Esophagus squamous epithelium (tissue), 5 donors: ENCODE data around the gene ILKAP. TPM values are rescaled to one million over a fixed set of nuclear protein-coding genes. Genes with fewer than 3 reads are reported as not detected.
"Not testable (repeated sequence)": the region's sequence is repeated elsewhere in the genome, so short reads cannot be mapped to it uniquely, and the experiment has no call there.

Experiments used
- DNase-seq: peaks from one replicate; lab custom pipeline; 2025; lab: John Stamatoyannopoulos, UW
- H3K27ac ChIP-seq, 4 donors: fragments of 200-600 bp; sonication (generic); one replicate each; pipeline ENCODE4 v1.5.1; 2016 to 2019; ENCODE audit warnings: mild to moderate bottlenecking in 1 of 4
- H3K27me3 ChIP-seq, 4 donors: fragments of 200-600 bp; sonication (generic); 1 replicate in 3 of 4; 2 replicates in 1 of 4; pipeline versions ENCODE4 v1.5.1 to v1.6.0; 2017 to 2021; ENCODE audit warnings: antibody characterized with exemption in 1 of 4
- H3K36me3 ChIP-seq, 3 donors: fragments of 200-600 bp; sonication (generic); one replicate each; pipeline ENCODE4 v1.5.1; 2016 to 2019
- H3K4me1 ChIP-seq, 3 donors: fragments of 200-600 bp; sonication (generic); one replicate each; pipeline ENCODE4 v1.5.1; 2017 to 2019
- H3K4me3 ChIP-seq, 4 donors: fragments of 200-600 bp; sonication (generic); 1 replicate in 3 of 4; 2 replicates in 1 of 4; pipeline ENCODE4 v1.5.1; 2016 to 2019; ENCODE audit warnings: mild to moderate bottlenecking in 2 of 4, moderate library complexity in 1 of 4
- H3K9me3 ChIP-seq, 3 donors: fragments of 200-600 bp; sonication (generic); one replicate each; pipeline ENCODE4 v1.5.1; 2016 to 2019
- CTCF ChIP-seq, 6 experiments: fragments of 450-650 bp in 4 of 6; fragments of 200-600 bp in 2 of 6; sonication (generic) in 2 of 6; IDR thresholded peaks; one replicate each; pipeline ENCODE4 v1.5.1; 2016 to 2019; ENCODE audit warnings: antibody characterized with exemption in 6 of 6, mild to moderate bottlenecking in 4 of 6, moderate library complexity in 4 of 6
- POLR2A ChIP-seq, 4 donors: fragments of 450-650 bp; IDR thresholded peaks; one replicate each; pipeline ENCODE4 v1.6.1; 2017; ENCODE audit warnings: antibody characterized with exemption in 4 of 4, mild to moderate bottlenecking in 4 of 4, moderate library complexity in 3 of 4
- WGBS, 2 donors: methylation state at CpG; one replicate each; pipeline ENCODE4 v1.1.5; 2018; 5-methylcytosine and 5-hydroxymethylcytosine counted together
- intact Hi-C: fragments of 100-400 bp; cut with DNase I; formaldehyde crosslinking; loops from one replicate; pipeline ENCODE4 v1.15.0; 2022
- total RNA-seq, 4 donors: library from RNA; depleted of rRNA; stranded (reverse); fragments of >200 nt; gene quantifications; one replicate each; pipeline ENCODE4 v1.1.0, GENCODE V29; 2016
- donor health status: DM: yes; HTN: yes; CAD: no.

The ILKAP gene
- total RNA-seq, 4 donors from 2014 or later, result 13.3 to 38.3 (median 20.7) TPM

- intact Hi-C loops, result no loop called here
- Histone ChIP-seq H3K27ac (peak overlapping the region in 2 of 4 donors; percentile 49 to 75), H3K9me3 (no peaks in the 10 kb centered on the region), H3K4me1 (peaks cover 13 to 27% (median 18%) of the 10 kb centered on the region in 3 donors), H3K36me3 (peaks cover 13 to 98% (median 28%) of the 10 kb centered on the region in 3 donors), H3K27me3 (no peaks in the 10 kb centered on the region), H3K4me3 (no peak overlapping the region)
- 95 to 96% methylated on average over 9 of the region's 9 CpGs for WGBS, 2 donors
- TF ChIP-seq POLR2A (IDR thresholded peaks at IDR 0.05) (no peak), CTCF (IDR thresholded peaks at IDR 0.05) (no peak)
- no peak for DNase-seq
Observed at GRCh38 chr2:238171575-238172187, 31.8 kb downstream of the ILKAP start.

GRCh38 chr2:238171072-238171431, 32.4 kb downstream of the ILKAP start:
- H3K4me3 ChIP-seq, intact Hi-C loops, H3K9me3 ChIP-seq, DNase-seq, H3K27me3 ChIP-seq: not testable (repeated sequence)
- Histone ChIP-seq H3K36me3 (peaks cover 13 to 96% (median 28%) of the 10 kb centered on the region in 3 donors), H3K27ac (peak overlapping the region in 3 of 4 donors; percentile 49 to 75 (median 58)), H3K4me1 (peaks cover 13 to 27% (median 18%) of the 10 kb centered on the region in 3 donors)
- WGBS, 2 donors, result 76 to 77% methylated on average over 5 of the region's 5 CpGs

GRCh38 chr2:238170386-238171071, 33.0 kb downstream of the ILKAP start:
- TF ChIP-seq POLR2A (IDR thresholded peaks at IDR 0.05) (no peak), CTCF (IDR thresholded peaks at IDR 0.05) (no peak)
- 77 to 88% methylated on average over 12 to 16 of the region's 21 CpGs for WGBS, 2 donors
- Histone ChIP-seq H3K4me1 (peaks cover 13 to 27% (median 18%) of the 10 kb centered on the region in 3 donors), H3K9me3 (no peaks in the 10 kb centered on the region), H3K36me3 (peaks cover 13 to 93% (median 28%) of the 10 kb centered on the region in 3 donors), H3K27ac (peak overlapping the region; percentile 21 to 80 (median 66)), H3K4me3 (no peak overlapping the region), H3K27me3 (no peaks in the 10 kb centered on the region)
- intact Hi-C loops, result no loop called here
- DNase-seq, result no peak

GRCh38 chr2:238169708-238170251, 33.7 kb downstream of the ILKAP start:
- H3K36me3 ChIP-seq, result peaks cover 13 to 85% (median 28%) of the 10 kb centered on the region in 3 donors
- no peak overlapping the region for H3K4me3 ChIP-seq
- WGBS, 2 donors, result 45 to 47% methylated on average over 5 of the region's 5 CpGs
- TF ChIP-seq POLR2A (IDR thresholded peaks at IDR 0.05), result no peak
- no peak for TF ChIP-seq CTCF (IDR thresholded peaks at IDR 0.05)
- H3K9me3 ChIP-seq, result no peaks in the 10 kb centered on the region
- H3K27me3 ChIP-seq, result peaks cover 0 to 4% (median 0%) of the 10 kb centered on the region in 4 donors
- intact Hi-C loops, result no loop called here
- DNase-seq, result no peak
- peaks cover 13 to 27% (median 18%) of the 10 kb centered on the region in 3 donors for H3K4me1 ChIP-seq
- peak overlapping the region; percentile 21 to 80 (median 66) for H3K27ac ChIP-seq

- H3K27me3 ChIP-seq, result peaks cover 0 to 10% (median 2%) of the 10 kb centered on the region in 4 donors
- intact Hi-C loops, result no loop called here
- H3K4me3 ChIP-seq, result no peak overlapping the region
- TF ChIP-seq CTCF (IDR thresholded peaks at IDR 0.05) (no peak), POLR2A (IDR thresholded peaks at IDR 0.05) (no peak)
- no peak for DNase-seq
- peaks cover 13 to 79% (median 28%) of the 10 kb centered on the region in 3 donors for H3K36me3 ChIP-seq
- H3K27ac ChIP-seq, result peak overlapping the region; percentile 49 to 80 (median 66)
- H3K9me3 ChIP-seq, result no peaks in the 10 kb centered on the region
- WGBS, 2 donors, result 43 to 50% methylated on average over 6 of the region's 6 CpGs
- peaks cover 14 to 29% (median 18%) of the 10 kb centered on the region in 3 donors for H3K4me1 ChIP-seq
Observed at GRCh38 chr2:238169048-238169707, 34.3 kb downstream of the ILKAP start.
